ENCODE data around the gene PGLYRP2. TPM values are rescaled to one million over a fixed set of nuclear protein-coding genes. Genes with fewer than 3 reads are reported as not detected.
A peak's percentile ranks its signal among the peaks of the same experiment; 100 is the strongest.

PGLYRP2 gene
- total RNA-seq, 1 experiment from 2014 or later = not detected

GRCh38 chr19:15471639-15472101 lies 7.6 kb downstream of the PGLYRP2 start:
- no TSS peak for BruUV-seq (replicated peaks)
- CTCF ChIA-PET = no interaction called here
- Histone ChIP-seq H3K4me3 (ENCODE audit: low read depth, low read length) (no peak overlapping the region), H3K4me1 (peaks cover 4% of the 10 kb centered on the region; the same call in 1 of the 2 replicates), H3K27me3 (replicated peaks; ENCODE audit: control insufficient read depth, insufficient read depth, low read length) (no peaks in the 10 kb centered on the region), H3K36me3 (ENCODE audit: control insufficient read depth, insufficient read depth, low read length) (no peaks in the 10 kb centered on the region), H3K9me3 (no peaks in the 10 kb centered on the region)
- Mint-ChIP-seq H3K27me3 (ENCODE audit: insufficient read depth, unreplicated experiment) (no peaks in the 10 kb centered on the region), H3K4me3 (ENCODE audit: unreplicated experiment) (no peak overlapping the region), H3K36me3 (ENCODE audit: insufficient read depth, unreplicated experiment) (peaks cover 6% of the 10 kb centered on the region), H3K27ac (ENCODE audit: unreplicated experiment) (no peak overlapping the region), H3K4me1 (ENCODE audit: low read depth, unreplicated experiment) (peaks cover 11% of the 10 kb centered on the region), H3K9me3 (ENCODE audit: unreplicated experiment) (no peaks in the 10 kb centered on the region)
- intact Hi-C loops (cut with micrococcal nuclease; ENCODE audit: unreplicated experiment) = no loop called here
- DNase-seq = no peak
- POLR2A ChIA-PET = no interaction called here
- no peak for TF ChIP-seq CTCF (IDR thresholded peaks at IDR 0.05; ENCODE audit: insufficient read depth in 1 of 2, low read depth in 1 of 2, low read length in 1 of 2, severe bottlenecking in 1 of 2, unreplicated experiment in 1 of 2)

DNA sequence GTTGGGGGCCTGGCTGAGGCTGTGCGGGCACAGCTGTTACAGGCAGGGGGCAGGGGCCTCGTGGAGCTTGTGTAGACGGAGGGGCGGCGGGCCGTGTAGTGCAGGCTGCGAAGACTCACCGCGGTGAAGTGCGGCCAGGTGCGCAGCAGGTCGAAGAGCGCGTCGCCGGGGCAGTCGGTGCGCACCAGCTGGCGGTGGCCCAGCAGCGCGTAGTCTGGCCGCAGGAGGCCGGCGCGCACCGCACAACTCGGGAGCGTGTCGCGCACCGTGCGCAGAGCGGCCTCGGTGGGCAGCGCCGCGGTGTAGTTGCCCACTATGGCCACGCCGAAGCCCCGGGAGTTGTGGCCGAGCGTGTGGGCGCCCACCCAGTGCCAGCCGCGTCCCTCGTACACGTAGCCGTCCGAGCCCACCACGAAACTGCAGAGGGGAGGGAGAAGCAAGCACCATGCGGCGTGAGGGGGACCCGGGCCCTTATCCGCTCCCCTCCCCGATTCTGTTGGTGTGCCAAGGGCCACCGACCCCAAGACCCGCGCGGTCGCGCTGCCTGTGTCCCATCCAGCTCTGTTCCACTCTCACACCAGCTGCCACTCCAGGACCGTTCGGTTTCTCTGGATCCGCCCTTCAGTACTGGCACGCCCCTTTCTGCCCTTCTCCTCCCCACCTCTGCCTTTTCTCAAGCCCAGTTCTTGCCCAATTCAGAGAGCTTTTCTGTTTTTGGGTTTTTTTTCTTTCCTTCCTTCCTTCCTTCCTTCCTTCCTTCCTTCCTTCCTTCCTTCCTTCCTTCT lies 9.6 kb downstream of the PGLYRP2 start:
- BruUV-seq (replicated peaks) = no TSS peak
- no peaks in the 10 kb centered on the region for H3K27me3 Mint-ChIP-seq (ENCODE audit: insufficient read depth, unreplicated experiment)
- no peak for DNase-seq
- Histone ChIP-seq H3K4me1 (peaks cover 4% of the 10 kb centered on the region; the same call in 1 of the 2 replicates), H3K9me3 (no peaks in the 10 kb centered on the region), H3K4me3 (ENCODE audit: low read depth, low read length) (no peak overlapping the region), H3K27me3 (replicated peaks; ENCODE audit: control insufficient read depth, insufficient read depth, low read length) (no peaks in the 10 kb centered on the region), H3K36me3 (ENCODE audit: control insufficient read depth, insufficient read depth, low read length) (no peaks in the 10 kb centered on the region)
- H3K9me3 Mint-ChIP-seq (ENCODE audit: unreplicated experiment) = no peaks in the 10 kb centered on the region
- H3K4me3 Mint-ChIP-seq (ENCODE audit: unreplicated experiment) = no peak overlapping the region
- H3K36me3 Mint-ChIP-seq (ENCODE audit: insufficient read depth, unreplicated experiment) = peaks cover 6% of the 10 kb centered on the region
- H3K27ac Mint-ChIP-seq (ENCODE audit: unreplicated experiment) = peak overlapping the region; percentile 24
- H3K4me1 Mint-ChIP-seq (ENCODE audit: low read depth, unreplicated experiment) = peaks cover 11% of the 10 kb centered on the region
- no peak for TF ChIP-seq CTCF (IDR thresholded peaks at IDR 0.05; ENCODE audit: insufficient read depth in 1 of 2, low read depth in 1 of 2, low read length in 1 of 2, severe bottlenecking in 1 of 2, unreplicated experiment in 1 of 2)
- intact Hi-C loops (cut with micrococcal nuclease; ENCODE audit: unreplicated experiment) = loop anchor here (1.0 kb wide), 1 partner anchor 31 kb away; no protein-coding TSS in a partner anchor
- ChIA-PET CTCF (no interaction called here), POLR2A (interaction anchor here (1.1 kb wide), 1 partner anchor 170 kb away, joined by 5 read pairs; no protein-coding TSS in a partner anchor)

DNA sequence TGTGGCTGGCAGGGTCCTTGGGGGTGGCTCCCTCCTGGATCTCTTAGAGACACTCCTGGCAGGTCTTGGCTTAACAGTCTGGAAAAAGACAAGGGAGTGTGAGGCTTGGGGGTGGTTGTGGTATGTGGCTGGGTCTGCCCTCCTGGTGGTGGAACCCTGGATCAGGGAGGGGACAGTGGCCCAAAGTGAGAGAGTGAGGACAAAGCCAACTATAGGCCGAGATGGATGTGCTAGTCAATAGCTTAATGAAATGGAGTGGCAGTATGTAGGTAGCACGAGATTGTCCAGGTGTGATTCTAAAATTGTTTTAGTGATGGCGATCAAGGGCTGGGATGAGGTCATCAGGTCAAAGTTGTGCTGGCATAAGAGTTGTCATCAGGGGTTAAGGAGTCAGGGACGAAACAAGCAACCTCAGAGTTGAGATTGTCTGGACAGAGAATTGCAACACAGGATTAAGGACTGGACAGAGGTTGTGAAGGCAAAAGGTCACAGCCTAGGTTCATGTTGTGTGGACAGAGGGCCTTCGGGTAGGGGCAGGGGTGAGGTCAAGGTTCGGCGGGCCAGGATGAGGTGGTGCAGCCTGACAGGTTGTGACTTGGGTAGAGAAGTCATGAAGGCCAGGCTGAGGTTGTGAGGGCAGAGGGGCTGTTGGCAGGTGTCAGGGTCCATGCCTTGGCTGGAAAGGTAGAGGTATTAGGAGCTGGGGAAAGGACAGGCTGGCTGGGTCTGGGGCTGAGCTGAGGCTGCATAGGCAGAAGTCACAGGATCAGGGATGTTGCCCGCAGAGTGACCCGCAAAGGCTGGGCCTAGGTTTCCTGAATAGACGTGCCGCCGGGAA lies 10.4 kb downstream of the PGLYRP2 start:
- no TSS peak for BruUV-seq (replicated peaks)
- Mint-ChIP-seq H3K9me3 (ENCODE audit: unreplicated experiment) (no peaks in the 10 kb centered on the region), H3K4me3 (ENCODE audit: unreplicated experiment) (no peak overlapping the region), H3K36me3 (ENCODE audit: insufficient read depth, unreplicated experiment) (peaks cover 6% of the 10 kb centered on the region), H3K27ac (ENCODE audit: unreplicated experiment) (peak overlapping the region; percentile 24), H3K4me1 (ENCODE audit: low read depth, unreplicated experiment) (peaks cover 11% of the 10 kb centered on the region), H3K27me3 (ENCODE audit: insufficient read depth, unreplicated experiment) (no peaks in the 10 kb centered on the region)
- no peaks in the 10 kb centered on the region for H3K27me3 ChIP-seq (replicated peaks; ENCODE audit: control insufficient read depth, insufficient read depth, low read length)
- no peaks in the 10 kb centered on the region for H3K36me3 ChIP-seq (ENCODE audit: control insufficient read depth, insufficient read depth, low read length)
- POLR2A ChIA-PET = interaction anchor here (1.1 kb wide), 1 partner anchor 169 kb away, joined by 5 read pairs; no protein-coding TSS in a partner anchor
- TF ChIP-seq CTCF (IDR thresholded peaks at IDR 0.05; ENCODE audit: insufficient read depth in 1 of 2, low read depth in 1 of 2, low read length in 1 of 2, severe bottlenecking in 1 of 2, unreplicated experiment in 1 of 2) = no peak
- H3K4me3 ChIP-seq (ENCODE audit: low read depth, low read length) = no peak overlapping the region
- no peaks in the 10 kb centered on the region for H3K9me3 ChIP-seq
- intact Hi-C loops (cut with micrococcal nuclease; ENCODE audit: unreplicated experiment) = loop anchor here (1.0 kb wide), 1 partner anchor 31 kb away; no protein-coding TSS in a partner anchor
- peak in 1 of 2 experiments; percentile 29 for DNase-seq
- H3K4me1 ChIP-seq = peaks cover 4% of the 10 kb centered on the region; the same call in 1 of the 2 replicates
- CTCF ChIA-PET = no interaction called here
